SU-DHL-6 (cell line): ENCODE results near the gene SNX3.

Experiments
- H2AFZ ChIP-seq: fragments of 200-600 bp; sonication (generic); 2 replicates; pipeline ENCODE4 v1.6.1; 2014; ENCODE audit warnings: low read depth, mild to moderate bottlenecking, moderate library complexity, mixed read lengths, antibody characterized with exemption, low read length; ENCODE audit not compliant: severe bottlenecking
- H3F3A ChIP-seq: fragments of 200-600 bp; shearing (Covaris generic); 2 replicates; pipeline ENCODE4 v1.6.0; 2016; ENCODE audit warnings: antibody characterized with exemption, mild to moderate bottlenecking; ENCODE audit not compliant: insufficient read depth
- H3K27ac ChIP-seq: fragments of 200-600 bp; sonication (generic); 2 replicates; pipeline ENCODE4 v1.5.1; 2016; ENCODE audit warnings: low read depth, mild to moderate bottlenecking, low read length, moderate library complexity, mixed read lengths
- H3K27me3 ChIP-seq: fragments of 200-600 bp; sonication (generic), shearing (Covaris generic); 2 replicates; pipeline ENCODE4 v1.6.0; 2014; ENCODE audit warnings: mild to moderate bottlenecking, low read length
- H3K36me3 ChIP-seq: fragments of 200-600 bp; sonication (generic); 2 replicates; pipeline ENCODE4 v1.6.1; 2014; ENCODE audit warnings: mild to moderate bottlenecking, low read length, mixed read lengths
- H3K4me2 ChIP-seq: fragments of 300-600, 200-600 bp; shearing (Covaris generic), sonication (generic); 2 replicates; pipeline ENCODE4 v1.6.0; 2014; ENCODE audit warnings: low read length, low read depth, mild to moderate bottlenecking; ENCODE audit not compliant: poor library complexity, severe bottlenecking
- H3K4me3 ChIP-seq: fragments of 200-600 bp; sonication (generic); 2 replicates; pipeline ENCODE4 v1.5.1; 2014; ENCODE audit warnings: antibody characterized with exemption, low read length, mild to moderate bottlenecking, mixed read lengths; ENCODE audit not compliant: insufficient read depth, poor library complexity, severe bottlenecking
- H3K79me2 ChIP-seq: fragments of 200-600 bp; sonication (generic); 2 replicates; pipeline ENCODE4 v1.6.1; 2014; ENCODE audit warnings: mild to moderate bottlenecking, low read length, moderate library complexity; ENCODE audit not compliant: insufficient read depth
- H3K9ac ChIP-seq: fragments of 200-600 bp; sonication (generic); 2 replicates; pipeline ENCODE4 v1.7.0; 2014; ENCODE audit warnings: mild to moderate bottlenecking, low read length
- H3K9me2 ChIP-seq: fragments of 200-600 bp; sonication (generic); replicated peaks from 2 replicates; pipeline ENCODE4 v1.6.1; 2014; ENCODE audit warnings: low read length; ENCODE audit not compliant: insufficient read depth
- H3K9me3 ChIP-seq: fragments of 200-600 bp; sonication (generic); 2 replicates; pipeline ENCODE4 v1.6.1; 2014; ENCODE audit warnings: low read length, mixed read lengths; ENCODE audit not compliant: insufficient read depth
- H4K20me1 ChIP-seq: fragments of 200-600 bp; sonication (generic); 2 replicates; pipeline ENCODE4 v1.6.1; 2014; ENCODE audit warnings: low read depth, mild to moderate bottlenecking, antibody characterized with exemption, low read length, moderate library complexity, mixed read lengths
- CTCF ChIP-seq: fragments of 200-600 bp; sonication (generic); IDR thresholded peaks from one replicate; pipeline ENCODE4 v1.5.1; 2017; ENCODE audit warnings: antibody characterized with exemption, mild to moderate bottlenecking, low read length, moderate library complexity; ENCODE audit not compliant: insufficient read depth, poor library complexity, severe bottlenecking
- EZH2phosphoT487 ChIP-seq: fragments of 200-600 bp; sonication (generic), shearing (Covaris generic); conservative IDR thresholded peaks from 2 replicates; pipeline ENCODE4 v1.6.1; 2018; ENCODE audit warnings: mild to moderate bottlenecking, antibody characterized with exemption, low read length, moderate library complexity, mixed read lengths

SNX3 gene

DNA sequence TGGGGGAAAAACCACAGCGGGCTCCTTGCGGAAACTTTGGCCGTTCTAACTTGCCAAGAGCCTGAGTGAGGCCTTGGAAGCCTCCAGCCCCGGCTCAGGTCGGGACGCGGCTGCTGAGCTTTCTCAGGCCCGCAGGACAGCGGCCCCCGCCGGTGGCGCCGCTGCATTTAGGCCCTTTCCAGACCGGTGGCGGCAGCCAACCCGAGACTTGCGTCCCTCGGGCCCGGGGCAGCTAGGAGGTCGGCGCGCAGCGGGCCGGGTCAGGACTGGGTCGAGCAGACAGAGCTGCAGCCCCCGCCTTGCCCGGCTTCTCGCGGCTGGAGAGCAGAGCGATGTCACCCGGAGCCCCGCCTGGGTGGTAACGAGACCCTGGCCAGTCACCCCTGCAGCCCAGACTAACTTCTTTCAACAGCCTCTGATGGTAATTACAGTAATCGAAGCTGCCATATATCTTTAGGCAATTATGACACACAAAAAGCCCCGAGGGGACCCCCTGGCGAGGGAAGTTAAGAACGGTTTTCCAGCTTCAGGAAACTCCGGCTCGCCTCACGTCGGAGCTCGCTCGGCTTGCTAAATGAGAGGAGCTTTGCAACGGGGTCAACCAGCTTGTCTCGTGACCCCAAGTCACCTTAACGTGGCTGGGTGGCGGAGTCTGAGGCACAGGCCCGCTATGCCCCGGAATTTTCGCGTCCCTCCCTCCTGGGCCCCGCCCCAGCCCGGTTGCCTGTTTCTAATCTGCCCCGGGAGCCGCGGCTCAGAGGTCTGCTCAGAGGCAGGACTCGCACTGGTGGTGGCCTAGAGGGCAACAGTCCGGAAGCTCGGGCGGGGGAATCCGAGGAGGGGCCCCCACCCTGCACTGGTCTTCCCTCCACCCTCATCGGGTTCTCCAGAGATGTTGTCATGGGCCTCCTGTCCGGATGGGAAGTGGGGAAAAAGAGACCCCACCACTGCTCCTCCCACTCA is 92.1 kb downstream of the SNX3 start:
- Histone ChIP-seq H3K9ac (no peak overlapping the region), H3F3A (no peaks in the 10 kb centered on the region), H3K27ac (no peak overlapping the region), H3K79me2 (no peaks in the 10 kb centered on the region), H2AFZ (no peak overlapping the region), H3K9me3 (no peaks in the 10 kb centered on the region), H3K9me2 (no peaks in the 10 kb centered on the region), H3K4me3 (no peak overlapping the region), H4K20me1 (no peaks in the 10 kb centered on the region), H3K4me2 (no peak overlapping the region), H3K27me3 (no peaks in the 10 kb centered on the region), H3K36me3 (no peaks in the 10 kb centered on the region)
- TF ChIP-seq CTCF: no peak
- TF ChIP-seq EZH2phosphoT487: no peak

DNA sequence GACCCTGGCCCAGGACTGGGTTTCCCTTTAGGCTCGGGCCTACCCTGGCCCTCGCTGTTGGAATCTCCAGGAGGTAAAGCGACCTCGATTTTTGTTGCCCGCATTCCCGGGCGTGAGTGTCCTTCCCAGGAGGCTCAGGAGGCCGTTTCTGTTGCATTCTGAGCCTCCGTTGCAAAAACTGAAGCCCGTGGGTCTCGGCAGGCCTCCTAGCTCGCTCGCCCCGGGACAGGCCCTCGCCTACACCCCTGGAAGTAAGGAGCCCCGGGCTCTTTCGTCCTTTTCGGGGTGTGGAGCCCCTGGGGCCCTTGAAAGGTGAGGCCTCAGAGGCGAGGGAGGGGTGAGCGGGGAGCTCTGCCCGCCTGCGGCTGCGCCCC is 92.8 kb downstream of the SNX3 start:
- H3K27me3 ChIP-seq: no peaks in the 10 kb centered on the region

GRCh38 chr6:108167449-108168089 is 93.3 kb downstream of the SNX3 start:
- H2AFZ ChIP-seq: no peak overlapping the region
- no peaks in the 10 kb centered on the region for H4K20me1 ChIP-seq
- no peak overlapping the region for H3K4me2 ChIP-seq
- H3K36me3 ChIP-seq: no peaks in the 10 kb centered on the region
- no peaks in the 10 kb centered on the region for H3K9me3 ChIP-seq
- no peaks in the 10 kb centered on the region for H3K79me2 ChIP-seq
- no peaks in the 10 kb centered on the region for H3K27me3 ChIP-seq
- H3F3A ChIP-seq: no peaks in the 10 kb centered on the region
- TF ChIP-seq EZH2phosphoT487 (no peak), CTCF (no peak)
- H3K9ac ChIP-seq: no peak overlapping the region
- H3K27ac ChIP-seq: no peak overlapping the region
- no peaks in the 10 kb centered on the region for H3K9me2 ChIP-seq
- H3K4me3 ChIP-seq: no peak overlapping the region

More for the DNA sequence above, 92.8 kb downstream of the SNX3 start:
- no peak overlapping the region for H3K27ac ChIP-seq
- no peaks in the 10 kb centered on the region for H3K79me2 ChIP-seq
- no peak overlapping the region for H3K4me3 ChIP-seq
- no peak overlapping the region for H2AFZ ChIP-seq
- no peaks in the 10 kb centered on the region for H3K36me3 ChIP-seq
- no peaks in the 10 kb centered on the region for H3K9me2 ChIP-seq
- no peak overlapping the region for H3K4me2 ChIP-seq
- H4K20me1 ChIP-seq: no peaks in the 10 kb centered on the region
- no peak overlapping the region for H3K9ac ChIP-seq
- H3K9me3 ChIP-seq: no peaks in the 10 kb centered on the region
- TF ChIP-seq CTCF (no peak), EZH2phosphoT487 (no peak)
- H3F3A ChIP-seq: no peaks in the 10 kb centered on the region
